Psoas muscle (tissue), 8 donors: ENCODE measurements around the gene RUFY3. TPM values are rescaled to one million over a fixed set of nuclear protein-coding genes. Genes with fewer than 3 reads are reported as not detected.
"Not testable (repeated sequence)": the region's sequence is repeated elsewhere in the genome, so short reads cannot be mapped to it uniquely, and the experiment has no call there.

ENCODE experiments used
- ATAC-seq, 4 donors: fragments of 200-7000 bp; cut with Tn5 transposase; one replicate each; pipeline ENCODE4 v1.9.1; 2020; ENCODE audit warnings: moderate library complexity in 3 of 4, mild to moderate bottlenecking in 2 of 4
- DNase-seq, 2 donors: peaks; one replicate each; pipeline ENCODE4 v3.0.0-alpha.2; 2020
- H3K27ac ChIP-seq: fragments of 200-600 bp; one replicate; pipeline ENCODE4 v1.8.0; 2022
- H3K27me3 ChIP-seq, 3 donors: fragments of 200-600 bp in 1 of 3; one replicate each; pipeline versions ENCODE4 v1.6.1 to v1.8.0; 2013 to 2022; ENCODE audit warnings: low read length in 2 of 3, mild to moderate bottlenecking in 2 of 3, moderate library complexity in 1 of 3; ENCODE audit not compliant: insufficient read depth in 3 of 3
- H3K36me3 ChIP-seq, 2 donors: fragments of 200-600 bp in 1 of 2; one replicate each; pipeline versions ENCODE4 v1.6.1 to v1.8.0; 2013 to 2022; ENCODE audit warnings: low read depth in 1 of 2, mild to moderate bottlenecking in 1 of 2, moderate library complexity in 1 of 2; ENCODE audit not compliant: insufficient read depth in 1 of 2
- H3K4me1 ChIP-seq: fragments of 200-600 bp; one replicate; pipeline ENCODE4 v1.8.0; 2022
- H3K4me3 ChIP-seq: fragments of 200-600 bp; one replicate; pipeline ENCODE4 v1.8.0; 2022; ENCODE audit warnings: mild to moderate bottlenecking
- H3K9me3 ChIP-seq: fragments of 200-600 bp; one replicate; pipeline ENCODE4 v1.8.0; 2022
- WGBS, 3 donors: extraction: QIAGEN DNeasy Blood & Tissue Kit; methylation state at CpG; one replicate each; pipeline versions ENCODE4 v1.1.6 to v1.1.7; 2013; 5-methylcytosine and 5-hydroxymethylcytosine counted together
- intact Hi-C, 2 donors: fragments of 100-400 bp; cut with DNase I; formaldehyde crosslinking; loops; one replicate each; pipeline versions ENCODE4 v1.11.0 to v1.14.2; 2022
- polyA plus RNA-seq, 3 donors: library from polyadenylated mRNA; stranded (reverse); fragments of 200-250 nt; gene quantifications; one replicate each; pipeline ENCODE4 v1.2.3, GENCODE V29; 2013
- total RNA-seq, 4 donors: library from RNA; stranded (reverse); fragmentation: NEBNext Ultra II Directional in 2 of 4; extraction: Animal tissue kit (Norgen Biotek cat#: 25700) in 2 of 4; gene quantifications; one replicate each; pipeline versions ENCODE4 v1.2.1 to v1.2.4, GENCODE V29; 2021 to 2023
- TF ChIP-seq, protein P1 (sequence below): fragments of 200-600 bp; IDR thresholded peaks from one replicate; pipeline ENCODE4 v1.8.0; 2022; ENCODE audit warnings: antibody characterized with exemption
- donor health status: healthy with polysubstance abuse.
- donor health status: DM: no; HTN: no; CAD: no; lungs with moderate emphysema.
- donor health status: Bipolar disorder and iron deficiency.
- donor health status: healthy.
- donor health status: DM: yes; HTN: yes; CAD: no.
- donor health status: DM: no; HTN: no; CAD: no.
- donor health status: DM: no; HTN: no; CAD: no.
- donor health status: DM: yes; HTN: yes; CAD: no.

Gene RUFY3
- total and polyA plus RNA-seq, 7 donors: 15.1 to 53.7 (median 35.2) TPM

DNA sequence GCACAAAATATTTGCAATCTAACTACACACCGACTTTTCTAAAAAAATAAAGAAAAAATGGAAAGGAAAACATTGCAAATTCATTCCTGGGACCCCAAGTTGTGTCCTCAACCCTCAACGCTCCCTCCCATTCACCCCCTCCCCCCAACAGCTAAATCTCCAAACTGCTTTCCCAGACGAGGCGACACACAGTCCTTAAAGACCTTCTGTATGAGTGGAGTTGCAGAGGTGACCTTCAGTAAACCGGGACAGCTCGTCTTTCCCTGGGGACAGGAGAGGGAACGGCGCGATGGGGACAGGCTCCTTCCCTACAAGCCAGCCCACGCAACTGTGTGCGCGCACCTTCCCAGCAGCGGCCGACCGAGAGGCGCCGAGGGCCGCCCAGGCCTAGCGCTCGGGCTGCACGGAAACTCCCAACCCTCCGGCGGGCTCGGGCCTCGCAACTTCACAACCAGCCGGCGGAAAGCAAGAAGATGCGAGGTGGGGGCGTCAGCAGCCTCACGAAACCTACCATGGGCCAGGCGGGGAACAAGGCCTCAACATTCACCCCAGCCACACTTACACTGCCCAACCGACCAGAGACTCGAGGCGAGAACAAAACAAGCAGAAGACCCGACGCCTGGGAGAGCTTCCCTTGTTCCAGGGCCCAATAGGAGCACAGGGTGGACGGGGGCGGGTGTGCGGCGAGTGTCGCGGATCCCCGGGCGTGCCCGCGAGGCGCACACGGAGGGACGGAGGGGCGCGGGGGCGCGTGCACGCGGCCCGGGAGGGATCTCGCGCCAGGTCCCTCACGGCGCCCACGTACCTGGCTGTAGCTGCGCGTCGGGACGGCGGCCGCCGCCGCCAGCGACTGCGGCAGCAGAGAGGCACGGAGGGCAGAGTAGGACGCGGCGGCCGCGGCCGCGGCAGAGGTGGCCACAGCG lies 117.2 kb downstream of the RUFY3 start:
- peak overlapping the region; percentile 97 for H3K27ac ChIP-seq
- DNase-seq: peak; percentile 70 to 84
- no peaks in the 10 kb centered on the region for H3K9me3 ChIP-seq
- peaks cover 19% of the 10 kb centered on the region for H3K4me1 ChIP-seq
- H3K36me3 ChIP-seq: peaks cover 0 to 19% of the 10 kb centered on the region in 2 donors
- TF ChIP-seq, protein P1, sequence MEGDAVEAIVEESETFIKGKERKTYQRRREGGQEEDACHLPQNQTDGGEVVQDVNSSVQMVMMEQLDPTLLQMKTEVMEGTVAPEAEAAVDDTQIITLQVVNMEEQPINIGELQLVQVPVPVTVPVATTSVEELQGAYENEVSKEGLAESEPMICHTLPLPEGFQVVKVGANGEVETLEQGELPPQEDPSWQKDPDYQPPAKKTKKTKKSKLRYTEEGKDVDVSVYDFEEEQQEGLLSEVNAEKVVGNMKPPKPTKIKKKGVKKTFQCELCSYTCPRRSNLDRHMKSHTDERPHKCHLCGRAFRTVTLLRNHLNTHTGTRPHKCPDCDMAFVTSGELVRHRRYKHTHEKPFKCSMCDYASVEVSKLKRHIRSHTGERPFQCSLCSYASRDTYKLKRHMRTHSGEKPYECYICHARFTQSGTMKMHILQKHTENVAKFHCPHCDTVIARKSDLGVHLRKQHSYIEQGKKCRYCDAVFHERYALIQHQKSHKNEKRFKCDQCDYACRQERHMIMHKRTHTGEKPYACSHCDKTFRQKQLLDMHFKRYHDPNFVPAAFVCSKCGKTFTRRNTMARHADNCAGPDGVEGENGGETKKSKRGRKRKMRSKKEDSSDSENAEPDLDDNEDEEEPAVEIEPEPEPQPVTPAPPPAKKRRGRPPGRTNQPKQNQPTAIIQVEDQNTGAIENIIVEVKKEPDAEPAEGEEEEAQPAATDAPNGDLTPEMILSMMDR: no peak
- peak overlapping the region; percentile 95 for H3K4me3 ChIP-seq
- intact Hi-C loops: loop anchor here (1.0 to 10.0 kb wide), 4 partner anchors 132 to 156 kb away; partner anchors contain the start of genes DCK (in 1 of the 2) and UTP3 (in 1 of the 2)
- WGBS, 3 donors: 0 to 1% (median 1%) methylated on average over 50 to 80 of the region's 80 CpGs
- no peaks in the 10 kb centered on the region for H3K27me3 ChIP-seq
- ATAC-seq: peak; percentile 75 to 79 (median 76)

DNA sequence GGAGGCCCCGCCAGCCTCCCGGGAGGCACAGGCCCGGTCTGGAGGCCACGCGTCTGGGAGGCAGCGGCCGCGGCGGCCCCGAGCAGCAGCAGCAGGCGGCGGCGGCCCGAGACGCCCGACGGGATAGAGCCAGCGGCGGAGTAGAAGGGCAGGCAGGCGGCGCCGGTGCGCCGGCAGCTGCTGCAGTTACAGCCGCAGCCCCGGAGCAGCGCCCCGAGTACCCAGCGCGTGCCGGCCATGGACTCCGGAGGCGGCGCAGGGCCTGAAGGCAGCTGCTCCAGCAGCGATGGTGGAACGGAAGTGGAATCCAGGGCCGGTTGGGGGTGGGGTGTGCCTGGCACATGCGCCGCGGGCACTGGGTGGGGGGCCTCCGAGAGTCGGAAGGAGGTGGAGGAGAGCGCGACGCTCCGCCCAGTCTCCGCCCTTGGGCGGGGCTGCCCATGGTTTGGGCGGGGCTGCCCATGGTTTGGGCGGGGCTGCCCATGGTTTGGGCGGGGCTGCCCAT lies 117.9 kb downstream of the RUFY3 start, which contains the start of gene GRSF1:
GRSF1 (minus strand) TSS at position 302 of the 505 bp plus-strand sequence; CDS start at position 239, 63 bp downstream.
- TF ChIP-seq, protein P1: peak; percentile 21
- 0% methylated on average over 23 to 51 of the region's 51 CpGs for WGBS, 3 donors
- Histone ChIP-seq H3K9me3 (no peaks in the 10 kb centered on the region), H3K4me1 (peaks cover 19% of the 10 kb centered on the region), H3K27ac (peak within 1 kb of the TSS; percentile 97), H3K36me3 (peaks cover 0 to 13% of the 10 kb centered on the region in 2 donors), H3K4me3 (peak within 1 kb of the TSS; percentile 95), H3K27me3 (no peaks in the 10 kb centered on the region)
- intact Hi-C loops: loop anchor here (1.0 to 10.0 kb wide), 4 partner anchors 132 to 155 kb away; partner anchors contain the start of genes DCK (in 1 of the 2) and UTP3 (in 1 of the 2)
- peak; percentile 95 to 97 (median 96) for ATAC-seq
- peak; percentile 95 to 97 for DNase-seq

DNA sequence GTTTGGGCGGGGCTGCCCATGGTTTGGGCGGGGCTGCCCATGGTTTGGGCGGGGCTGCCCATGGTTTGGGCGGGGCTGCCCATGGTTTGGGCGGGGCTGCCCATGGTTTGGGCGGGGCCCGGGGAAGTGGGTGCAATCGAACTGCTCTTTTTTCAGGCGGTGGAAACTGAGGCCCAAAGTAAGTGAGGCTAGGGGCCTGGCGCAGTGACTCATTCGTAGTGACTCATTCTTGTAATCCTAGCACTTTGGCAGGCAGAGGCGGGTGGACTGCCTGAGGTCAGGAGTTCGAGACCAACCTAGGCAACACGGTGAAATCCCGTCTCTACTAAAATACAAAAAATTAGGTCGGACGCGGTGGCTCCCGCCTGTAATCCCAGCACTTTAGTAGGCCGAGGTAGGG lies 118.4 kb downstream of the RUFY3 start:
- H3K9me3 ChIP-seq, H3K27ac ChIP-seq, H3K27me3 ChIP-seq, H3K36me3 ChIP-seq, intact Hi-C loops: not testable (repeated sequence)
- peaks cover 19% of the 10 kb centered on the region for H3K4me1 ChIP-seq
- DNase-seq (peak; percentile 62 to 76), ATAC-seq (peak; percentile 11 to 30 (median 22))
- H3K4me3 ChIP-seq: peak overlapping the region; percentile 22
- WGBS, 3 donors: 55 to 65% (median 60%) methylated on average over 14 to 17 of the region's 20 CpGs

DNA sequence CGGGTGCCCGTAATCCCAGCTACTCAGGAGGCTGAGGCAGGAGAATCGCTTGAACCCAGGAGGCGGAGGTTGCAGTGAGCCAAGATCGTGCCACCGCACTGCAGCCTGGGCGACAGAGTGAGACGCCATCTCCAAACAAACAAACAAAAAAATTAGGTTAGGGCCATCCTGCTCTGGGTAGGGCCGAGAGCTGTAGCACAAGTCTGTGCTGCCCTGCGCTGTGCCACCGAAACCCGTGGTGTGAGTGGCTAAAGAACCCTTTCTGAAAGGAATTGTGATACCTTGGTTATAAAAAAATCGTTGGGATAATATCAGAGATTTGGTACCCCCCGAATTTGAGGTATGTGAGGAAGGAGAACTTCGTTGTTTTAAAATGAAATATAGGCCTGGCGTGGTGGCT lies 118.9 kb downstream of the RUFY3 start:
- 91 to 93% (median 93%) methylated on average over 16 of the region's 16 CpGs for WGBS, 3 donors
- H3K4me3 ChIP-seq, H3K27me3 ChIP-seq, H3K9me3 ChIP-seq, H3K27ac ChIP-seq, intact Hi-C loops, ATAC-seq, H3K36me3 ChIP-seq: not testable (repeated sequence)
- H3K4me1 ChIP-seq: peaks cover 19% of the 10 kb centered on the region
- peak in 1 of 2 donors; percentile 41 for DNase-seq

DNA sequence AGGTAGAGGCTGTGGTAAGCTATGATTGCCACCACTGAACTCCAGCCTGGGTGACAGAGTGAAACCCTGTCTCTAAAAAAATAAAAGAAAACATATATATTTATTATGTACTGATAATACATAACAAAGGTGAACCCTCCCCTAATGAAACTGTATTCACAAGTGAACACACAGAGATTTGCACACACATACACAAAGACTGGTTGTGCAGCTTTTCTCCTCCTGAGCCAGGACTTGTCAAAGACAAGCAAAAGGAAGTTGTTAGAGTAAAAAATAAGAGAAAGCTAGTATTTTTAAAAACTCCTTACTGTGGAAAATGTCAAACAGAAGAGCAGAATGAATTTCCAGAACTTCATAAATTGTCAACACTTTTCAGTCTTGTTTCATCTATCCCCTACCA lies 119.4 kb downstream of the RUFY3 start:
- Histone ChIP-seq H3K4me3 (no peak overlapping the region), H3K27ac (no peak overlapping the region), H3K36me3 (no peaks in the 10 kb centered on the region), H3K4me1 (peaks cover 13% of the 10 kb centered on the region), H3K27me3 (no peaks in the 10 kb centered on the region), H3K9me3 (no peaks in the 10 kb centered on the region)
- no peak for ATAC-seq
- no peak for DNase-seq
- TF ChIP-seq, protein P1: no peak
- intact Hi-C loops: no loop called here
